Right lobe of liver (tissue), 4 donors: ENCODE results near the gene ZMAT3.

Source experiments
- CTCF ChIP-seq, 4 donors: fragments of 200-600 bp in 3 of 4; fragments of 450-650 bp in 1 of 4; IDR thresholded peaks; one replicate each; pipeline versions ENCODE4 v1.5.1 to v1.8.0; 2016 to 2022; ENCODE audit warnings: antibody characterized with exemption in 4 of 4, mild to moderate bottlenecking in 2 of 4
- POLR2A ChIP-seq: fragments of 450-650 bp; IDR thresholded peaks from one replicate; pipeline ENCODE4 v1.6.1; 2017; ENCODE audit warnings: antibody characterized with exemption, mild to moderate bottlenecking
- donor health status: DM: no; HTN: no; CAD: no.
- donor health status: DM: no; HTN: no; CAD: no.
- donor health status: DM: no; HTN: yes; CAD: no.

- TF ChIP-seq CTCF (IDR thresholded peaks at IDR 0.05) (no peak), POLR2A (no peak)
Observed at GRCh38 chr3:179046497-179047353, 24.9 kb downstream of the ZMAT3 start.
